ENCODE data around the gene TOX2.

The TOX2 gene

DNA sequence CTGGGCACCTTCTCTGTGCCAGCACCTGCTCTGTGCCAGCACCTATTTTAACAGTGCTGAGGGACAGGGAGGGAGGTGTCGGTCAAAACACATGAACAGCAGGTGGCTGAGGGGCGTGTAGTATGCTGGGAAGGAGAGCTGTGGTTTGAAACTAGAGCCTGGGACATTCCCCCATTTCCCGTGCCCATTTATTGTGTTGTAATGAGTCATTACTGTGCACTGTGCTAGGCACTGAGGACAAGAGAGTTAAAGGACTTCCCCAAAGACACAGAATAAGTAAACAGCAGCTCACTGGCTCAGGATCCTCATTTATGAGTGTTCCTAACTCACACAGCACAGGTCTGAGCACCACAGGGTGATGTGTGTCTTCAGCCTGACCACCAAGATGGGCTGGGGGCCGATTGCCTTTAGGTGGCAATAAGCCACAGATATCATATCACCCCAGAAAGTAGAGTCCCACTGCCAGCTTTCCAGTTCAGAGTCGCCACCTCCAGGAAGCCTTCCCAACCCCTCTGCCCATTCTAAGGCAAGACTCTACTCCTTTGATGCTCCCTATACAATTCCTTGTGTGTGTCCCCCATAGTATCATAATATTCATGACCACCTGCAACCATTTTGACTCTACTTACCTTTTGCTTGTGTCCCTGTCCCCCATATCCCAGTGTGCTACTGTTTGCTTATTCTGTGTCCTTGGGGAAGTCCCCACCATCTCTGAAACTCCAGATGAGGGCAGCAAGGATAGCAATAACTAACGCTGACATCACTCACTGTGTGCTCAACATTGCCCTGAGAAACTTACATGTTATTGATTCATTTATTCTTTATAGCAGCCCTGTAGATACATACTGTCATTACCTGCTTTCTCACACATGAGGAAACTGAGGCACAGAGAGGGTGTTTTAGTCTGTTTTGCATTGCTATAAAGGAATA lies 87.3 kb downstream of the TOX2 start:
- peak; percentile 24 for DNase-seq (ENCODE audit: low spot score)

DNA sequence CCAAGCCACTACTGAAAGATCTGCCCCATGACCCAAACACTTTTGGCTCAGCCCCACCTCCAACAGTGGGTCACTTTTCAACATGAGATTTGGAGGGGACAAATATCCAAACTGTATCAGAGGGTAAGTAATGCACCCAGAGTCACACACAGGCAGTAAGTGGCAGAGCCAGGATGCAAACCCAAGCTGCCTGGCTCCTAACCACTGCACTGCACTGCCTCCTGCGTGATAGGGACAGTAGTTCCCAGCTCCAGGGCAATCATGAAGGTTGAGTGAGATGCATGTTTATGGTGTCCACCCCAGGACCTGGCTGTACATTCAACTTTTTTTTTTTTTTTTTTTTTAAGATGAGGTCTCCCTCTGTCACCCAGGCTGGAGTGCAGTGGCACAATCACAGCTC lies 88.2 kb downstream of the TOX2 start:
- no peak for DNase-seq (ENCODE audit: low spot score)

DNA sequence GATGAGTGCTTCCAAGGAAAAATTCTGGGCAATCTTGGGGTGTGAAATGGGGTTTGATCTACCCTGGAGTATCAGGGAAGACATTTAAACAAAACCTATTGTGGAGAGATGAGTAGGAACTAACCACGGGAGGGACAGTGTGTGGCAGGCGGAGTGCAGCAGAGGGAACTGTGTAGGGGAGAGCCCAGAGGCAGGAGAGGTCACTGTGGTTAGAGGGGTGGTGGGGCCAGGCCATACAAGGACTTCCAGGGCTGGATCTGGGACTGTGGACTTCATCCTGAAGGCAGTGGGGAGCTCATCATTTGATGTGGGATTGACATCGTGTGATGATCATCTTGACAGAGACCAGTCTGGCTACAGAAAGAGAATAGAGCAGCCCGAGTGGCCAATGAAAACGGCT lies 89.0 kb downstream of the TOX2 start:
- DNase-seq (ENCODE audit: low spot score) = no peak

DNA sequence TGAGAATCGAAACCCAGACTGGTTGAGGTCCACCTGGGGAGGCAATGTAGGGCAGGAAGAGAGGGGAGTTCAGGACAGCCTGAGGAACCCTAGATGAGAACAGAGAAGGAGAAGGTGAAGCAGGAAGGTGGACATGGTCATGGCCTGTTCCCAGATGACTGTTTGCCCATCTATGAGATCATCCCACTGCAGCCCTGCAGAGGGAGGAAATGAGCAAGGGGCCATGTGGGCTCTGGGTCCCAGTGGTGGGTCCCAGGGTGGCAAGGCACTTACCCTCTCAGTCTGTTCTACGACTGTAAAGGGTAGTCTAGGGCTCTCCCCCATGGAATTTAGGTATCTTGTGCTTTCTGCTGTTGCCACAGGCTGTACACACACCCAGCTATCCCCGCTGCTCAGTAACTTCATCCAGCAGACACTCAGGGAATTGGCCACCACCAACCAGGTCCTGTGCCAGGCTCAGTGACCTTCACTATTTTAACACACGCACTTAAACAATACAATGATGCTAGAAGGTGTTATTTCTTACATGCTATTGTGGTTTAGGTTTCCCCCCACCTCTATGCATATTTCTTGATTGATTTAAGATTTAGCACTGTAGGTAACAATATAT lies 89.8 kb downstream of the TOX2 start:
- no peak for DNase-seq (ENCODE audit: low spot score)

DNA sequence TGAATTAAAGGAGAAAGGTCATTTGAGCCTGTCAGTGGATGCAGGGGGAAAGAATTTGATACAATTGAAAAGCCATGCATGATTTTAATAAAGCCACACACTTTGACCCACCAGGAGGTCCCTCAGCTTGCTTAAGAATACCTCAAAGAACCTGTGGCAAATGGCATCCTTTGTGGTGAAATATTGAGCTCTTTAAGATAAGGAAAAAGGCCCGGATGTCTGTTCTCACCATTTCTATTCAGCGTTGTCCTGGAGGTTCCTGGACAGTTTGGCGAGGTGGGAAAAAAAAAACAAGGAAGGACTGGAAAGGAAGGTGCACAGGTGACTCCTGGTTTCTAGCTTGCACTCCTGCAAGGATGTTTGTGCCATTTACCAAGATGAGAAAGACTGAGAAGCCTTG lies 91.0 kb downstream of the TOX2 start:
- no peak for DNase-seq (ENCODE audit: low spot score)

DNA sequence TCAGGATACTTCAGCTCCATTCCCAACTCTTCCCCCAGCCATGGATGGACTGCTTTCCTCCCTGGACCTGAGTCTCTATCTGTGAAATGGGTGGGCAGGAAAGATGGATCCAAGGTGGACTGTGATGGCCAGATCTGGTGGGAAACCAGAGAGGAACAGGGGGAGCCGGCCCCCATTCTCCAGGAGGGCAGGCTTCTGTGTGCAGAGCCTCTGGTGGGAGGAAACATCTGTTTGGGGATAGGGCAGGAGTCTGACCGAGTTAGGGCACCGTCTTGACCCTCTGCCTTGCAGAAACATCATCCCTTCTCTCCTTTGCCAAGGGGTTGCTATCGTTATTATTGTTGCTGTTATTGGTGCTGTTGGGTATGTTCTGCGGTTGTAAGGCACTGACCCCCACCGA lies 91.5 kb downstream of the TOX2 start:
- no peak for DNase-seq (ENCODE audit: low spot score)

DNA sequence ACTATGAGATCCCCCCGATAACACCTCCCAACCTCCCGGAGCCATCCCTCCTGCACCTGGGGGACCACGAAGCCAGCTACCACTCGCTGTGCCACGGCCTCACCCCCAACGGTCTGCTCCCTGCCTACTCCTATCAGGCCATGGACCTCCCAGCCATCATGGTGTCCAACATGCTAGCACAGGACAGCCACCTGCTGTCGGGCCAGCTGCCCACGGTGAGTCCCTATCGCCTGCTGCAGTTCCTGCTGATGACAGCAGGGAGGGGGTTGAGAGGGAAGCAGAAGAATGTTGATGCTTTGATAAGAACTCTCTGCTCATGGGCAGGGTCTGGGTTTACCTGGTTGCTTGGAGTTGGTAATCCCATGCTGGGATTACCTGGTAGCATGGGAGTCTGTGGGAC lies 91.9 kb downstream of the TOX2 start:
- no peak for DNase-seq (ENCODE audit: low spot score)

DNA sequence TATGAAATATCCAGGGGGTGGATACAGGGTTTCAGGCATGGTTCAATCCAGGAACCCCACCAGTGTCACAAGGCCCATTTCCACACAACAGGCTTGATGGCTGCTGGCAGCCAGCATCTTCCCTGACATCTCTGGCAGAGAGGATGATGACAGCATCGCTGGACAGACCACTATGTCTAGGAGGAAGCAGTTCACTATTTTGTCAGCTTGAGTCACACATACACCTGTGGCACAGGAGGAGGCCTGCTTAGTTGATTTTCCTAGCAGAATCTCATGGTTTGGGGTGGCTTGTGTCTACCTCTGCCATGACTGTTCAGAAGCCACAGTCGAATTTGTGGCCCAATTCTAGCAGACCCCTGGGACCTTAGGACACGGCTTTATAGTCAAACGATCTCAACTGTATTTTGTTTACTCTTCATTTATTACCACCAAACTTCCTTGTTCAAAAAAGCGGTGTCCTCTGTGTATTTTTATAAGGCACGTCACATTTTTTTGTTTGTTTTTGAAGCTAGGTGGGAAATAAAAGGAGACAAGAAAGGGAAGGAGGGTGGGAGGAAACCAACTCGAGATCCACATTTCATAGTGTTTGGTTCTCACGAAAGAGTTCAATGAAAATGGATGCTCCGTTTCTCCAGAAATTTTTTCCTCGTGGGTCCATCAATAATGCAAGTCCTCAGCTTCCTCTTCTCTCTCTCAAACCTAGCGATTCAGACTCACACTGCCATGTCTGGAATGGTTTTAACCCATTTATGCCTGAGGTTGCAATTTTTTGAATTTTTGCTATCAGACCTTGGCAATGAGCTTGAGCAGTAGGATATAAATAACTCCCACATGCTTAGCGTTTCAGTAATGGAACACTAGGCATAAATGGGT lies 94.4 kb downstream of the TOX2 start:
- DNase-seq (ENCODE audit: low spot score) = no peak

DNA sequence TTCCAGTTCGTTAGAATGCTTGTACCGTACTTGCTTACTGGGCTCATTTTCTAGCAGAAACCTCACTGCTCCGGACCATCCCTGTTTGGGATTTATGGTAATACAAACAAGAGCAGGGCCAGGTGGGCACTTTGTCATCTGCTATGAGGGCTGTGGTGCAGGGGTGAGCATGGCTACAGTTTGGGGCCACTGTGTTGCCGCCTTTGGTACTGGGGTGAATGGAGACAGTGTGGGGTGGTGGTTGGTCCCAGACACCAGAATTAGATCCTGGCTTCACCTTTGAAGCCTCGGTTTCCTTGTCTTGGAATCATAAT lies 95.0 kb downstream of the TOX2 start:
- no peak for DNase-seq (ENCODE audit: low spot score)

DNA sequence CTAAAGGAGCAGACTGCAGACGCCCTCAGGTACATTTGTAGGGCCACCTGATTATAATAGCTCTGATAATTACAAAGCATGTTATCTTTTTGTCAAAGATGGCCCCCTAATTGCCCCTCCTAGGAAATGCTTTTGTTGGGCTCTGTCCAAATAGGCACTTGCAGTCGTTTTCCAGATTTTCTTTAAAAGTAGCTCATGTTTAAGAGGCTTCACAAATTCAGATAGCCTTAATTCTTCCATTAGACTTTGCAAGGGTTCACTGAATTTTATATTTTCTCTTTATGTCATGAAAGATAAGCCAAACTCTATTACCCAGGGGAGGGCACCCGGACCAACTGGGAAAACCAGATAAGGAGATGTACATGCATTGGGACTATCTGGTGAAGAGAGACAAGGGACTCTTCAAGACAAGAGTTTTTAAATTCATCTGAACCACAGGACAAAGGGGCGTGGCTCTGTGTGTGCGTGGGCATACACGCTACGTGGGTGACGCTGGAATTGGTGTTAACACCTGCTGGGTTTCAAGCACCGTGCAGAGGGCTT lies 95.6 kb downstream of the TOX2 start:
- DNase-seq (ENCODE audit: low spot score) = no peak

DNA sequence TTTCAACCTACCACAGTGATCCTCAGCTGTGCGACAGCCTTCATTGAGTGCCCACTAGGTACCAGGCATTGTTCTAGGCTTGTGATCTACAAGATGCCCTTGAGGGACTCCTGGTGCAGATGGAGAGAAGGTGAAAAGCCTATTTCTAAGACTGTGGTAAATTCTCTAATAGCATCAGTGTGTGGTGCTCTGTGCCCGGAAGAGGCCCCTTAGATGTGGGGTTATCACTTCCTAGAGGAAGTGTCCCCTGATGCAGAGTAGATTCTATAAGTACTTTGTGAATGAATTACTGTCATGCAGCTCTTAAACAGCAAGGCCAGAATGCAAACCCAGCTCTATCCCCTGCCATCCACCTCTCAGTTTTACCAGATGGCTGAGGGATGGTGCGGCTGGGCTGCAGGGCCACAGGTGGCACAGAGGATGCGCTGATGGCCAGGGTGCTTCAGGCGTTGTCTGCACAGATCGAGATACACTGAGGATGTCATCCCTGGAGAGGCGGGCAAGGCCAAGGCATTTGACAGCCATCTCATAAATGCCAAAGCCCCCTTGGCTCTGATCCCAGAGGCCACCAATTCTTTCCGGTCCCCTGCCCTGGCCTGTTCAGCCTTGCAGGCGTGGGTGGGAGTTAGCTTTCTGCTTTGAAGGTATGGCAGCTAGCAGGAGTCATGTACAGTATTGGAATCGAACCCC lies 96.7 kb downstream of the TOX2 start:
- DNase-seq (ENCODE audit: low spot score) = no peak

DNA sequence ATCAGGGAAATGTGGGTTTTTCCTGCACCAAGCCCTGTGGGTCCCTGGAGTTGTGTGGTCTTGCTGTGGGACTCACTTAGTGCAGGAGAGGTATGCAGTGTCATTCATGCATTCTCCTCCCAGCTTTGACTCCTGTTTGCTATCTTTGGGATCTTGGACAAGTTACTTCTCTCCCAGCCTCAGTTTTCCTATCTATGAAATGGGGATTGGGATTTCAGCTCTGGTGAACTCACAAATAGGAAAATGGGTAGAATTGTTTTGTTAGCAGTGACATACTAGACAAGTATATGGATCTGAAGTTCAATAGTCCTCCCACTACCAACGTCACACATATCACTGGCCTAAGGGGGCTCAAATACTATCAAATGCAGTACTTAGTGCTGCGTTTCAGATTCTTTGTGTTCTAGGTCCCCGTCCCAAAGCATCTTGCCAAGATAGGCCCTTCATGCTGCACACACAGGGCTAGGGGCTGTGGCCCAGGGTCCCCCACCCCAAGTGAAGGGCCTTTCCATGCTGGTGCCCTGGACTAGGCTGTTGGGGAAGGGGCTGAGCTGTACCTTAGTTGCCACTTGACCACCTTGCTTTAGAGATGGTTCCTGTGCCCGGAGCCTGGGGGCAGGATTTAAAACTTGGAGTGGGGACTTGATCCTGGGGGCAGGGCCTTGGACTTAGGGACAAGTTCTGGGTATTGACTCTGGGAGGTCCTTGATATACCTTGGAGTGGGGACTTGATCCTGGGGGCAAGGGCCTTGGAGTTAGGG lies 98.0 kb downstream of the TOX2 start:
- DNase-seq (ENCODE audit: low spot score) = no peak

DNA sequence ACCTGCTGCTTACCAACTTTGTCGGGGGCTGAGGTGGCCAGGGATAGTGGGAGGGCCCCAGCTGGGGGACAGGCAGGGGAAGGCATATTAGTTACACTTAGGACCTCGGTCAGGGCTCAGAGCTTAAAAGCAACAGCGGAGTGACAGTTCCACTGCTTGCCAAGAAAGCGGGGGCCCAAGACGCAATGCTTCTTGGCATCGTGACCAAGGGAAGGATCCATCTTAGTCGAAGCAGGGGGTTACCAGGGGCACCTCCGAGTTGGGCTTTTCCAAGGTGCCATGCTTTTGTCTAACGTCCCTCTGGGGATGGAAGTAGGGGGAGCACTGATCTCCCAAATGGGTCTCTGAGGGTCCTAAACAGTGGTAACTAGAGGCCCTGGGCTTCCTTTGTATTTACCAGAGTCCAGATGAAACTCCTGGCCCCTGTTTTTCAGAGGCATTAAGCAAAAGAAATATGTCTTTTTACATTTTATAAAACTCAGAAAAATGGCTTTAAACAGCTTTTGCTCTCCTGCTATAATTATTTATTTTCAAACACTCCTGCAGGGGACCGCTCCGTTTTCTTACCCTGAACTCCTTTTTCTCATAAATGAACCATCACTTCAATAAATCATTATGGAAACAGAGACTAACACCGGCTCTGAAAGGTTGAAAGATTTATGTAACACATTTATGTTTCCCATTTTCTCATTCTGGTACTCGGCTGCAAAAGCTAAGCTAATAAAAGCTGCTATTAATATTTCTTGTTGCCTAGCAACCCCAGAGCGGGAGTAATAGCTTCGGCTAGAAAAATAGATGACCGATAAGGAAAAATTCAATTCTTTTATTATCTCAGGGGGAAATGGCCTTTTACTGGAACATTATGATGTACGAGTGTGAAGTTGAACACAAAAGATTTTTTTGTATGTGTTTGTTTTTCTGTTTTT lies 100.4 kb downstream of the TOX2 start:
- DNase-seq (ENCODE audit: low spot score) = no peak

DNA sequence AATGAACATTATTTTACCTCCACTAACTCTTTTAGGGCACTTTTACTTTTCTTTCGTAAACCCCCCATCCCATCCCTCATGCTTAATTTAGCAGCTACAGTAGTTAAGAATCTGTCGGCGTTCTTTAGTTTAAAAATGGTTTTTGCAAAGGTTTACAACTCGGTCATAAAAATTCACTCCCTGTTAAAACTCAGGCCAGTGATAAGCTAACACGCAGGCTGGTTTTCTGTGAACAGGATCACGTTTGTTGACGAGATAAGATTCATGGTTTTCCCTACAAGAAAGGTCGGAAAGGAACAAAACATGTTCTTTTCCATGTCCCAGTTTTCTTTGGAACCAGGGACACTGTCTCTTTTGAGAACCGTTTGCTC lies 101.1 kb downstream of the TOX2 start:
- DNase-seq (ENCODE audit: low spot score) = no peak

DNA sequence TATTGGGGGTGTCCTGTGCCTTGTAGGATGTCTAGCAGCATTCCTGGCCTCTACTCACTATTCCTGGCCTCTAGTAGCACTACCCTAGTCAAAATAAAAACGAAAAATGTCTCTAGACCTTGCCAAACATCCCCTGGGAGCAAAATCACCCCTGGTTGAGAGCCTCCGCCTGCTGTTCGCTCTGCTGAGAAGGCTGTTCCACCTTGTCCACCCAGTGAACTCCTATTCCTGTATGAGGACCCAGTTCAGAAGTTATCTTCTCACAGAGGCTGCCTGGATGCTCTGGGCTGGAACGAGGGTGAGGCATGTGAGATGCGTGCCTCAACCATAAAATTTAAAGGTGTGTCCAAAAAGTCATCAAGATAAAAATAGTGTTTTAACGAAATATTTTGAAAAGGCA lies 101.9 kb downstream of the TOX2 start:
- DNase-seq (ENCODE audit: low spot score) = no peak

DNA sequence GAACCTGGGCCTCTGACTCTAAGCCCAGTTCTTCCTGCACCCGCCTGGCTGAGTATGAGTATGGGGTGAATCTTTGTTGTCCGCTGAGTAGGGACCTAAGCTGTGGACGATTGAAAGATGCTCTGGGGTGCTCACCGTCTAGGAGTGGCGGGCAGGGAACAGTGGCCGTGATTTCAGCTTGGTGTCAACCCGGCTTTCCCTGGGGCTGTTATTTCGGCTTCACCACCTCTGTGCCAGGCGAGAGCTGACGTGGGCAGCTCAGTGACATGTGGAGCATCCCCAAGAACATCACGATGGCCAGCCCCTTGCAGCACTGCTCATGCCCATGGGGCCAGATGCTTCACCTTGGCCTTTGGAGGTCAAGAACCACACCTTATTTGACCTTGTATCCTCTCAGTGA lies 102.6 kb downstream of the TOX2 start:
- DNase-seq (ENCODE audit: low spot score) = no peak

DNA sequence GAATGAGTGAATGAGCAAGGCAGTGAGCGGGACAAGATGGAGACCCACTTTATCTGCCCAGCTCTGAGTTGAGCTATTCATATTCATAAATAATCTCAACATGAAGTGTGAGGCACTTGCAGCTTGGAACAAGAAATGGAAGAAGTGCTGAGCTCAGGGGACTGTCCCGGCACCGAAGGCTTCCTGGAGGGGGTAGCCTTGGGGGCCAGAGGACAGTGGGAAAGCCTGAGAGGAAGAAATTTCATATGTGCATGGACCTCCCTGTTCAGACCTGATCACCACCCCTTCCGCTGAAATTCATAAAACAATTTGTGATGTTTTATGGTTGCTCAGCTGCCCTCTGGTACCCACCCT lies 103.2 kb downstream of the TOX2 start:
- DNase-seq (ENCODE audit: low spot score) = no peak

DNA sequence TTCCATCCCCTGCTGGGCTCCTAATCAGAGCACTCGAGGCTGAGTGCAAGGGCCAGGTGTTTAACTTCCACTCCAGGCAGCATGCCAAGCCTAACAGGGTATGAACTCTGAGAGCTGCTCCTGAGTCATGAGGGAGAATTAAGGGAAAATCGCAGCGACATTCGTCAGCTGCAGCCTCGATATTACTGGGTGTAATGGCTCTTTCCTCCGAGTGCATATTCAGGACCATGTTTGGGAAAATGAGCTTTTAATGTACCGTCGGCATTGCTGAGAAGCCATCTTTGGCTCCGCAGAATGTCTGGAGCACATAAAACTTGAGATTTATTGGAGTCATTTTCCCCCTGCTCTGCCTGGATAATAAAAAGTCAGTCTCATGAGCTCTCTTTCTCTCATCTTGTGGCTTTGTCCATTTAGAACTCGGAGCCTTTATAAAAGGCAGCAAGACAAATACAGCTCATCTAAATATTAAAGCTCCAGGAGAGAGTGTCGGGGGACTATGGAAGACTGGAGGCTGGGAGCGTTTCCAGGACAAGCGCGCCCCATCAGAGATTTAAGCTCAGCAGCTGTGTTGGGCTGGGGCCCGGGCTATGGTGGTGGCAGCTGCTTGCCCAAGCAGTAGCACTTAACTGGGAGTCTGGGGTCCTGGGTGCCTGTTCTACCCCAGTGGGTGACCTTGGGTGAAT lies 103.7 kb downstream of the TOX2 start:
- DNase-seq (ENCODE audit: low spot score) = no peak

DNA sequence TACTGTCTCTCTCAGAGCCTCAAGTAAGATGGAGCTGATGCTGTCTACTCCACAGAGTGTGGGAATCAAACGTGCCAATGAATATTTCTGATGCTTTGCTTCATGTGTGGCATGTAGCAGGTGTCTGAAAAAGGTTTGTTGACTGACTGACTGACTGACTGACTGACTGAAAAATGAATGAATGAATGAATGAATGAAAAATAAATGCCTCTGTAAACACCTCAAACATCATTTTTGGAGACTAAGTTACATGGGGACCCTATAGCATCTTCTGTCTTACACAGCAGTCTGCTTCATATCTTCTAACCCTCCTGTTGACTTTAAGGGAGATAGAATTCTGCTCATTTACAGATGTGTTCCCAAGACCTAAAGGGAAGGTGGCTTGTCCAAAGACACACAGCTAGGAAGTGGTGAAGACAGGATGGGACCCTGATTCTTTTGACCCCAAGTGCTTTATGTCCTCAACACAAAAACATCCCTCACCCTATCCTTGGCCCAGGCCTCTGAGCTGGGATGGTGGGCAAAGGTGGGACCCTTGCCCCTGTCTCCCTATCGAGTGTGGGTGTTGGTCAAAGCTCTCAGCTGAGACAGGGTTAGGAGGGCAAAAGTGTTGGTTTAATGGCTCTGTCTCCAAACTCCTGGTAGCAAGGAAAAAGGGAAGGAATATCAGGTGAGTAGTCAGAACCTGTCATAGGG lies 104.4 kb downstream of the TOX2 start:
- no peak for DNase-seq (ENCODE audit: low spot score)
